Naive thymus-derived CD8-positive, alpha-beta T cell (primary cell): ENCODE data around the gene FGF1. TPM values are rescaled to one million over a fixed set of nuclear protein-coding genes. Genes with fewer than 3 reads are reported as not detected.
A peak's percentile ranks its signal among the peaks of the same experiment; 100 is the strongest.

ENCODE experiments used
- ATAC-seq, 2 donors: fragments of 150-1000 bp; cut with Tn5 transposase in 1 of 2; sonication (Bioruptor Pico), chemical (Tn5 transposase) in 1 of 2; 1 replicate in 1 of 2; 2 replicates in 1 of 2; pipeline ENCODE4 v1.10.0; 2021; ENCODE audit warnings: mild to moderate bottlenecking in 2 of 2, moderate library complexity in 2 of 2
- POLR2A ChIA-PET: fragments of 350-600 bp; sonication (Branson Sonifier 250); formaldehyde crosslinking; loops from one replicate; lab custom pipeline; 2021; ENCODE audit warnings: antibody characterized with exemption; lab: Charles Lee
- DNase-seq, 10 donors: peaks; one replicate each; pipeline versions ENCODE4 v3.0.0 to v3.0.0-alpha.2; 2020 to 2022
- H3K27ac Mint-ChIP-seq, 10 donors: one replicate each; pipeline ENCODE4 v1.8.0; 2020 to 2022; ENCODE audit warnings: mild to moderate bottlenecking in 10 of 10, mixed read lengths in 10 of 10, moderate library complexity in 4 of 10, inconsistent platforms in 1 of 10
- H3K27me3 Mint-ChIP-seq, 5 donors: one replicate each; pipeline ENCODE4 v1.8.0; 2021 to 2022; ENCODE audit warnings: mixed read lengths in 5 of 5
- H3K36me3 Mint-ChIP-seq, 3 donors: one replicate each; pipeline ENCODE4 v1.8.0; 2020 to 2022; ENCODE audit warnings: mixed read lengths in 3 of 3, mild to moderate bottlenecking in 2 of 3, inconsistent platforms in 1 of 3
- H3K4me1 Mint-ChIP-seq, 4 donors: one replicate each; pipeline ENCODE4 v1.8.0; 2021 to 2022; ENCODE audit warnings: mixed read lengths in 4 of 4
- H3K4me3 Mint-ChIP-seq, 10 donors: one replicate each; pipeline ENCODE4 v1.8.0; 2020 to 2022; ENCODE audit warnings: mild to moderate bottlenecking in 10 of 10, mixed read lengths in 10 of 10, moderate library complexity in 6 of 10, inconsistent platforms in 1 of 10
- H3K9me3 Mint-ChIP-seq, 9 donors: one replicate each; pipeline ENCODE4 v1.8.0; 2020 to 2022; ENCODE audit warnings: mixed read lengths in 9 of 9, mild to moderate bottlenecking in 3 of 9, inconsistent platforms in 1 of 9, moderate library complexity in 1 of 9
- polyA plus RNA-seq, 3 donors: library from polyadenylated mRNA; unstranded; fragments of 300-500 nt; fragmentation: Illumina TruSeq; gene quantifications; one replicate each; pipeline ENCODE4 v1.2.3, GENCODE V29; 2021
- total RNA-seq, 8 experiments: library from RNA in 2 of 8; stranded (reverse) in 2 of 8; gene quantifications; one replicate each; pipeline ENCODE4 v1.2.3 and lab custom pipeline; 2021 to 2026

The FGF1 gene
- total and polyA plus RNA-seq, 5 experiments from 2014 or later: not detected

DNA sequence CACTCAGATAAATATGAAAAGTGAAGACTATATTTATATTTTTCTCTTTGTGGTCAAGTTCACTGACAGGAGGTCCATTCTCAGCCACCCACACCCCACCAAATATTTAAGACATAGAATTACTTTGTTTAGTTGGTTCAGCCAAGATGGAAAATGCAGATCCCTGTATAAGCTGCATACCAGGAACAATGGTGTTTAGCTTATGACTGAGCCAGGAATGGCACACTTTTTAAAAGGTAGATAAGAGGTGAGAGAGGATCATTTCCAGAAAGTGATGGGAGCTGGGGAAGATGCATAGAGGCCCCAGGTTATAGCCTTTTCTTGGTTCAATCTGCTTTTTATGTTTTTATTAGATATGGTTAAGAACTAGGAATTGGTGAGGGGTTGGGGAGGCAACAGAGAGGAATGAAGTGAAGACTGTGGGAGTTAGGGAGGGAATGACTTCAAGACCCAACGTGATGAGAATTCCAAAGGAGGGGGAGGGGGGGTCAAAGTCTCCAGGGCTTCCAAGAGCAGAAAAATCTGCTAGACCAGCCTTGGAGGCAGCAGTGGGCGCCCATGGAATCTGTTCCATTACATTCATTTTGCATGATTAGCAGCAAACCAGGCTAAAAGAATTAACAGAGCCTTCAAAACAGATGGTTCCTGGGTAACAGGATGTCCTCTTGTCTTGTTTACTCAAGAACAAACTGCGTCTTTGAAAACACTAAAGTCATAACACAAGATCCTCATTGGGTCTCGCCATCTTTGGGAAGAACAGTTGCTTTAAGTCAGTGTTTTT lies 95.2 kb downstream of the FGF1 start:
- Mint-ChIP-seq H3K4me3 (no peak overlapping the region), H3K4me1 (no peaks in the 10 kb centered on the region), H3K27me3 (peaks cover 16 to 51% (median 20%) of the 10 kb centered on the region in 5 donors), H3K36me3 (peaks cover 0 to 4% (median 0%) of the 10 kb centered on the region in 3 donors), H3K27ac (no peak overlapping the region), H3K9me3 (peaks cover 0 to 3% (median 0%) of the 10 kb centered on the region in 9 donors)
- no peak for ATAC-seq
- POLR2A ChIA-PET: no interaction called here
- DNase-seq: no peak

DNA sequence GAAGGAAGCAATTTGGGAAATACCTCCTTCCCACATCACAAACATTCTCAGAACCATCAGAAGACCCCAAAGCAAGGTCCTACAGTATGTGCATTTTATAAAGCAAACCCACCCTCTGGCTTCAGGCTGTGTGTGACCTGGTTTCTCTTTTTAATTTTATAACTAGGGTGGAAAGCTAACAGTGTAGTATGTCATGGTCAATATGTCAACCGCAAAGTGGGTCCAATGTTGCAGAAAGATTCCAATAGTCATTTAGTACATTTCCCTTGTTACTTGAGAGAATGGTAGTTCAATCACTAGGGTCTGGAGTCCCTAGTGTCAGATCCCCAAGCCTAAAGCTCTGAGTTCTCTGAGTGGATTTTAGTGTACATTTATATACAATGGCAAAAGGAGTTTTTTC lies 96.2 kb downstream of the FGF1 start:
- no peaks in the 10 kb centered on the region for H3K4me1 Mint-ChIP-seq
- POLR2A ChIA-PET: no interaction called here
- no peak for ATAC-seq
- no peak overlapping the region for H3K27ac Mint-ChIP-seq
- peaks cover 0 to 3% (median 0%) of the 10 kb centered on the region in 9 donors for H3K9me3 Mint-ChIP-seq
- no peak for DNase-seq
- H3K4me3 Mint-ChIP-seq: no peak overlapping the region
- peaks cover 12 to 51% (median 20%) of the 10 kb centered on the region in 5 donors for H3K27me3 Mint-ChIP-seq
- H3K36me3 Mint-ChIP-seq: no peaks in the 10 kb centered on the region

DNA sequence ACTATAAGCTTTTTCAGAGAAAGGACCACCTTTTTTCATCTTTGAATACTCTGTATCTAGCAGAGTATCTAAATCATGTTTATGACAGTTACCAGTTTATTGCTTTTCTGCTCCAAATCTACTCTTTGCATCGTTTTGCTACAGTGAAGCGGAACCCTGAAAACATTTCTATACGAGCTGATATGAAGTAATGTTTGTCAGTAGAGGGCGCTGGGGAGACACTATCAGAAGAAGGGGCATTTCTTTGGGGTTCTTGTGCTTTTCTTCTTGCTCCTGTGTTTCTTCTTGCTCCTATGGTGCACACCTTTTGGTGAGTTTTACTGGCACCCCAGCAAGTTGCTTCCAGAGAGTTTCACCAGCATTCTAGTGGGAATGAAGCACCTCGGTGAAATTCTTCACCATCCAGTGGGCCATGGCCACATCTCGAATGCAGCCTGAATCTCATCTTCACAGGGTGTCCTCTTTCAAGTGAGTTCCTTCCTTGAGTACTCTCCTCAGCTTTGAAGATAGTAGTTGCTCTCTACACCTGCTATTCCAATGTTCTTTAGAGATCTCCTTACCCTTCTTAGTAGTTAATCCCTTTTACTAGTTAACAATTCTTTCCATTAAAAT lies 98.4 kb downstream of the FGF1 start:
- Mint-ChIP-seq H3K27me3 (peaks cover 7 to 43% (median 17%) of the 10 kb centered on the region in 5 donors), H3K36me3 (no peaks in the 10 kb centered on the region), H3K9me3 (no peaks in the 10 kb centered on the region), H3K27ac (no peak overlapping the region), H3K4me3 (no peak overlapping the region), H3K4me1 (peaks cover 0 to 5% (median 2%) of the 10 kb centered on the region in 4 donors)
- DNase-seq (peak in 2 of 10 donors; percentile 5 to 19), ATAC-seq (no peak)
- POLR2A ChIA-PET: no interaction called here

DNA sequence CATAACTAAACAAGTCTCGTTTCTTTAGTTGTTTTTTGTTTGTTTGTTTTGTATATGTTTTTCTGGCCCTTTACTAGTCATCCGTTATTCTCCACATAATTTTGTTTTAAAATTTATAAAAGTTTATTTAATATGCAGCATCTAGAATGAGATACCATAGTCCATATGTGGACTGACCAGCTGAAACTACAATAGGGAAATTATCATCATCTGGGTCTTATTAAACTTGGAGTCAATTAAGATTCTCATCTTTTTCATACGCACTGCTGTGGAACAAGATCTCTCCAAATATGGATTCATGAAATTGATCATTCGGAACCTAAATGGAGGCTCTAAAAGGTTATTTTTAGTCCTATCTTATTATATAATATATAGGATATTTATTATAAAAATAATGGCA lies 99.3 kb downstream of the FGF1 start:
- ATAC-seq (no peak), DNase-seq (no peak)
- no peak overlapping the region for H3K27ac Mint-ChIP-seq
- peaks cover 5 to 11% (median 8%) of the 10 kb centered on the region in 4 donors for H3K4me1 Mint-ChIP-seq
- POLR2A ChIA-PET: no interaction called here
- H3K4me3 Mint-ChIP-seq: no peak overlapping the region
- peaks cover 7 to 43% (median 17%) of the 10 kb centered on the region in 5 donors for H3K27me3 Mint-ChIP-seq
- no peaks in the 10 kb centered on the region for H3K9me3 Mint-ChIP-seq
- no peaks in the 10 kb centered on the region for H3K36me3 Mint-ChIP-seq

DNA sequence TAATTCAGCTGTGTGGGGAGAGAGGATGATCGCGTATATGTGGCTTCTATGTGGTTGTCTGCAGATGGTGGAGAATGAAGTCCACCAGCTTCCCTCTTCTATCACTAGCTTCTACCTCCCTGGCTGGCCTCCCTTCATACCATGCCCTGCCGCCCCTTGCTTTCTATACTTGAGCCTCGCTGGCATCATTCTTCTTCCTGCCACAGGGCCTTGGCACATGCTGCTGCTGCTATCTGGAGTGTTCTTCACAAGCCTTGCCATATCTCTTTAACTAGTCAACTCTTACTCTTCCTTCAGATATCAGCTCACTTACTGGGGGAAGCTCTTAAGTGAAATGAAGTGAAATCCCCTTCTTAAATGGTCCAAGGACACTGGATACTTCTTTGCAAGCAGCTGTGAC lies 100.4 kb downstream of the FGF1 start:
- H3K9me3 Mint-ChIP-seq: no peaks in the 10 kb centered on the region
- no peak overlapping the region for H3K27ac Mint-ChIP-seq
- DNase-seq: no peak
- H3K27me3 Mint-ChIP-seq: peaks cover 4 to 43% (median 12%) of the 10 kb centered on the region in 5 donors
- no peaks in the 10 kb centered on the region for H3K36me3 Mint-ChIP-seq
- ATAC-seq: no peak
- H3K4me1 Mint-ChIP-seq: peaks cover 14 to 21% (median 16%) of the 10 kb centered on the region in 4 donors
- no peak overlapping the region for H3K4me3 Mint-ChIP-seq
- POLR2A ChIA-PET: no interaction called here

DNA sequence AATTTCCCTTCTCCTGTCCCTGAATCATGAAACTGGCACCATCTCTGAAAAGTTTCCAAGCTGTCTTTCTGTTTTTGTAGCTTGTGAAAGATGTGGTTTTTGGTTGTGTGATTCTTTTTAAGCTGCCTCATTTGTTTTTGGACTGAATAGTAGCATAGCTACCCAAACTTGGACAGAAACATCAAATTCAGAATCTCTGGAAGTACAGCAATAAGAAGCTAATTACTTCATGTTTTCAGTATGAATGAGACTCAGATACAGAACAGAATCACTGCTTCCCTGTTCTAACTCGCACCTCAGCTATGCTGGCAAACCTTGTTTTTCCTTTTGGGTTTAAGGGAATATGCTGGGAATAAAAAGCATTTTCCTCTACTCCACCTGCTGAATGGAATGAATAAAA lies 101.0 kb downstream of the FGF1 start:
- POLR2A ChIA-PET: no interaction called here
- DNase-seq: no peak
- H3K4me3 Mint-ChIP-seq: no peak overlapping the region
- ATAC-seq: no peak
- H3K27ac Mint-ChIP-seq: no peak overlapping the region
- H3K36me3 Mint-ChIP-seq: no peaks in the 10 kb centered on the region
- peaks cover 18 to 26% (median 21%) of the 10 kb centered on the region in 4 donors for H3K4me1 Mint-ChIP-seq
- H3K27me3 Mint-ChIP-seq: peaks cover 2 to 37% (median 12%) of the 10 kb centered on the region in 5 donors
- peaks cover 0 to 3% (median 0%) of the 10 kb centered on the region in 9 donors for H3K9me3 Mint-ChIP-seq

DNA sequence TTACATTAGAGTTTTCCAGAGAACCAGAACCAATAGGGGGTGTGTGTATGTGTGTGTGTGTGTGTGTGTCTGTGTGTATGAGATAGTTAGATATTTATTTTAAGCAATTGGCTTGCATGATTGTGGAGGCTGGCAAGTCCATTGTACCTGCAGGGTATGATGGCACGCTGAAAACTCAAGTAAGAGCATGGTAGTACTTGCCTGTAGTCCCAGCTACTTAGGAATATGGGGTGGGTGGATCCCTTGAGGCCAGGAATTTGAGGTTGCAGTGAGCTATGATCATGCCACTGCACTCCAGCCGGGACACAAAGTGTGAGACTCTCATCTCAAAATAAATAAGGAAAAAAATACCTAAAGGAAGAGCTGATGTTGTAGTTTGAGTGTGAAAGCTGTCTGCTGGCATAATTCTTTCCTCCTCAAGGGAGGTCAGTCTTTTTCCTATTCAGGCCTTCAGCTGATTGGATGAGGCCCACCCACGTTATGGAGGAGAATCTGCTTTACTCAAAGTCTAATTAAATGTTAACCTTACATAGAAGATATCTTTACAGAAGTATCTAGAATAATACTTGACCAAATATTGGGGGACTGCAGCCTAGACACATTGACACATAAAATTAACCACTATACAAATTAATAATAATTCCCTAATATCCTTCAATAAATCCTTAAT lies 107.6 kb downstream of the FGF1 start:
- Mint-ChIP-seq H3K9me3 (peaks cover 6 to 25% (median 8%) of the 10 kb centered on the region in 9 donors), H3K27me3 (peaks cover 0 to 6% (median 0%) of the 10 kb centered on the region in 5 donors), H3K27ac (peak overlapping the region in 2 of 10 donors; percentile 12 to 13), H3K4me1 (peaks cover 23 to 32% (median 27%) of the 10 kb centered on the region in 4 donors), H3K4me3 (no peak overlapping the region), H3K36me3 (peaks cover 0 to 17% (median 10%) of the 10 kb centered on the region in 3 donors)
- POLR2A ChIA-PET: no interaction called here
- no peak for DNase-seq
- no peak for ATAC-seq

DNA sequence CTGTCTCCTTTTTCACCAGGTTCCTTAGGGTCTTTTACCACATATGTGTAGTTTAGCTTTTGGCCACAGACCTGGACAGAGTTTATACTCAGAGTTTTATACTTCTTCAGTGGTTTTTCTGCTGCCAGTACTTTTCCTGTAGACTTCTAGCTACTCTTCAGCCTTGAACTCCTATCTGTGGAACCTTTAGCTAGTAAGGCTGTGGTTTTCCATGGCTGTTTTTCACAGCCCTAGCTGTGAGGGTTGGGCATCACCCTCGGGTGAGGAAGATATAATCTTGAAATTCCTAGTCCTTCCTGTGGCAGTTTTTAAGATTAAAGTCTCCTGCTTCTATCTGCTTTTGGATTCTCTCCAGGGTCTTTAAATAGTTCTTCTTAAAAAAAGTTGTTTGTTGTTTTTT lies 109.1 kb downstream of the FGF1 start:
- Mint-ChIP-seq H3K4me1 (peaks cover 15 to 25% (median 23%) of the 10 kb centered on the region in 4 donors), H3K9me3 (peaks cover 6 to 25% (median 8%) of the 10 kb centered on the region in 9 donors), H3K4me3 (no peak overlapping the region), H3K36me3 (peaks cover 0 to 17% (median 10%) of the 10 kb centered on the region in 3 donors), H3K27ac (peak overlapping the region in 1 of 10 donors; percentile 16), H3K27me3 (peaks cover 0 to 6% (median 0%) of the 10 kb centered on the region in 5 donors)
- POLR2A ChIA-PET: no interaction called here
- DNase-seq (no peak), ATAC-seq (no peak)

DNA sequence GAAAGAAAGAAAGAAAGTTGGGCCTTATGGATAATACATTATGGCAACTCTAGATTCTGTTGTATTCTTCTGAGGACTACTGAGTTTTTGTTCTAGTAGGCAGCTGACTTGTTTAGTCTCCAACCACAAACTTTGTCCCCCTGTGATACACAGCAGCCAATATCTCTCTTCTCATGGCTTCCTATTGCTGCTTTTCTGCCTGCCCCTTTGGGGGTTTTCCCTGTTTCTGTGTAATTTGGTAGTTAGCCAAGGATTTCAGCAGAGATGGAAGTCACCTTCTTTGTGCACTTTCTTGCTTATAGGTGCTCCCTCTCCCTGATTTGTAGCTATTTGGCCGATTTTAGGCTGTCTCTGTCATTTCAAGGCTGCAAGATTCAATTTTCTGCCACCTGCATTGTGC lies 109.6 kb downstream of the FGF1 start:
- no peak overlapping the region for H3K4me3 Mint-ChIP-seq
- peaks cover 6 to 25% (median 8%) of the 10 kb centered on the region in 9 donors for H3K9me3 Mint-ChIP-seq
- peak overlapping the region in 1 of 10 donors; percentile 37 for H3K27ac Mint-ChIP-seq
- peaks cover 11 to 20% (median 18%) of the 10 kb centered on the region in 4 donors for H3K4me1 Mint-ChIP-seq
- ATAC-seq (peak in 1 of 2 donors; percentile 50), DNase-seq (no peak)
- H3K36me3 Mint-ChIP-seq: peaks cover 0 to 17% (median 10%) of the 10 kb centered on the region in 3 donors
- POLR2A ChIA-PET: no interaction called here
- H3K27me3 Mint-ChIP-seq: peaks cover 0 to 6% (median 0%) of the 10 kb centered on the region in 5 donors

DNA sequence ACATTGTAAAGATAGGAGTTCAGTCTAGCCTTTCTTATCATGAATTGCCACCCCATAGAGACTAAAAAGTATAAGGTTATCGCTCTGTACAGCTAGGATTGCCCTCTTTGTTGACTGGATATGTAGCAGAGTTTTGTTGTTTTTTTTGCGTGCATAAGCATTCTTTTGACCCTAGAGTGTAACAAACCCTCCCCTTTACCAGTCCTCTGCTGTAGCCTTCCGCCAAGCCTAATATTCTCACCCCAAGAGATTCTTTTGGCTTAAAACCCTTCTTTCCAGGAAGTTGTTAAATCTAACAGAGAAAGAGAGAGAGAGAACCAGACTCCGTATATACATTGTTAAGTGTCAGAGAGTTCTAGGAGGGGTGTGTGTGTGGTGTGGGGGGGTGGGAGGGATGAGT lies 113.9 kb downstream of the FGF1 start:
- H3K36me3 Mint-ChIP-seq: peaks cover 0 to 8% (median 0%) of the 10 kb centered on the region in 3 donors
- peaks cover 0 to 5% (median 0%) of the 10 kb centered on the region in 9 donors for H3K9me3 Mint-ChIP-seq
- H3K4me1 Mint-ChIP-seq: peaks cover 0 to 3% (median 1%) of the 10 kb centered on the region in 4 donors
- peaks cover 0 to 6% (median 0%) of the 10 kb centered on the region in 5 donors for H3K27me3 Mint-ChIP-seq
- no peak overlapping the region for H3K4me3 Mint-ChIP-seq
- DNase-seq (no peak), ATAC-seq (no peak)
- POLR2A ChIA-PET: no interaction called here
- no peak overlapping the region for H3K27ac Mint-ChIP-seq

DNA sequence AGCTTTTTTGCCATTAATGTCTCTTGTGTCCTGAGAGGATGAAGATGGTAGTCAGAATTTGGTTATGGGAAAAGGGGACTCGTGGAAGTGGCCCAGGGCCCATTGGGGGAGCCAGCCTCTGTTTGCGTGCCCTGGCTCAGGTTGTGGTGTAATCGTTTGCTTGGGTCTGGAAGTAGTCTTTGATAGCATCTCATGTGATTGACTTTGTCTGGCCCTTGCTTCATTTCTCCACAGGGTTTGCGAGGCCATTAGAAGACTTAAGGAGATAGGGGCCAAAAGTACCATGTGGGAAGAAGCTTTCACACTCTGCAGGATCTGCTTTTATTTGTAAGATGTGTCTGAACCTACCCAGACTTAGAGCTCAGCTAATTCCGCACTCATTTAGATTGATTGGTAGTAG lies 114.5 kb downstream of the FGF1 start:
- Mint-ChIP-seq H3K4me1 (peaks cover 0 to under 1% (median 0%) of the 10 kb centered on the region in 4 donors), H3K27me3 (peaks cover 0 to 6% (median 0%) of the 10 kb centered on the region in 5 donors), H3K27ac (no peak overlapping the region), H3K9me3 (peaks cover 0 to 5% (median 0%) of the 10 kb centered on the region in 9 donors), H3K36me3 (peaks cover 0 to 2% (median 0%) of the 10 kb centered on the region in 3 donors), H3K4me3 (no peak overlapping the region)
- ATAC-seq (no peak), DNase-seq (no peak)
- POLR2A ChIA-PET: no interaction called here

DNA sequence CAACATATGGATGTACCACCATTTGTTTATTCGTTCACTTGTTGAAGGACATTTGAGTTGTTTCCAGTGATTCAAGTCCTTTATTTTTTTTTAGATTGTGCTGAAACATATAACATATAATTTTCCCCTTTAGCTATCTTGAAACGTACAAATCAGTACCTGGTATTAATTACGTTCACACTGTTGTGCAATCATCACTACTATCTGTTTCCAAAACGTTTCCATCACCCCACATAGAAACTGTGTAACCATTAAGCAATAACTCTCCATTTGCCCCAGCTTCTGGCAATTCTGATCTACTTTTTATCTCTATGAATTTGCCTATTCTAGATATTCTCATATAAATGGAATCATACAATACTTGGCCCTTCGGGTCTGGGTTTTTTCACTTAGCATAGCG lies 116.0 kb downstream of the FGF1 start:
- POLR2A ChIA-PET: no interaction called here
- H3K4me3 Mint-ChIP-seq: no peak overlapping the region
- DNase-seq: no peak
- no peak overlapping the region for H3K27ac Mint-ChIP-seq
- no peaks in the 10 kb centered on the region for H3K36me3 Mint-ChIP-seq
- H3K27me3 Mint-ChIP-seq: peaks cover 0 to 4% (median 0%) of the 10 kb centered on the region in 5 donors
- no peaks in the 10 kb centered on the region for H3K4me1 Mint-ChIP-seq
- no peaks in the 10 kb centered on the region for H3K9me3 Mint-ChIP-seq
- ATAC-seq: no peak

DNA sequence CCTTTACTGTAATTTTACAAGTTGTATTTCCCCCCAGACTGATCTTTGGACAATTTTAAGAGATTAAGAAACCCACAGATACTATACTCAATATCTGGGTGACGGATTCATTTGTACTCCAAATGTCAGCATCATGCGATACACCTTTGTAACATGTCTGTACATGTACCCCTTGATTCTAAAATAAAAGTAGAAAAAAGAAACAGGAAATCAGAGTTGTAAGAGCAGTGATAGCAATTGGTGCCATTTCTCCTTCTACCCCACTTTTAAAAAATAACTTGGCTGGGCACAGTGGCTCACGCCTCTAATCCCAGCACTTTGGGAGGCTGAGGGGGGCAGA lies 116.9 kb downstream of the FGF1 start:
- ATAC-seq (no peak), DNase-seq (no peak)
- H3K27ac Mint-ChIP-seq: no peak overlapping the region
- H3K4me3 Mint-ChIP-seq: no peak overlapping the region
- no peaks in the 10 kb centered on the region for H3K4me1 Mint-ChIP-seq
- H3K9me3 Mint-ChIP-seq: no peaks in the 10 kb centered on the region
- no peaks in the 10 kb centered on the region for H3K36me3 Mint-ChIP-seq
- peaks cover 0 to 4% (median 0%) of the 10 kb centered on the region in 5 donors for H3K27me3 Mint-ChIP-seq
- POLR2A ChIA-PET: no interaction called here
